Right atrium auricular region (tissue), 2 donors: ENCODE measurements around the gene MFAP3L. TPM values are rescaled to one million over a fixed set of nuclear protein-coding genes. Genes with fewer than 3 reads are reported as not detected.

Source experiments
- DNase-seq: peaks from one replicate; pipeline ENCODE4 v3.0.0-alpha.2; 2019; ENCODE audit warnings: low spot score
- H3K27ac ChIP-seq, 2 donors: fragments of 200-600 bp; sonication (generic); 1 replicate in 1 of 2; 2 replicates in 1 of 2; pipeline ENCODE4 v1.5.1; 2016 to 2019
- H3K27me3 ChIP-seq, 2 donors: fragments of 200-600 bp; sonication (generic); one replicate each; pipeline versions ENCODE4 v1.5.1 to v1.6.0; 2017 to 2019
- H3K36me3 ChIP-seq: fragments of 200-600 bp; sonication (generic); one replicate; pipeline ENCODE4 v1.5.1; 2016
- H3K4me1 ChIP-seq, 2 donors: fragments of 200-600 bp; sonication (generic); one replicate each; pipeline versions ENCODE4 v1.5.1 to v1.6.0; 2017 to 2019
- H3K4me3 ChIP-seq, 2 donors: fragments of 200-600 bp; sonication (generic); 1 replicate in 1 of 2; 2 replicates in 1 of 2; pipeline ENCODE4 v1.5.1; 2017 to 2019; ENCODE audit warnings: mild to moderate bottlenecking in 1 of 2, moderate library complexity in 1 of 2
- H3K9me3 ChIP-seq, 2 donors: fragments of 200-600 bp; sonication (generic); one replicate each; pipeline ENCODE4 v1.5.1; 2019
- CTCF ChIP-seq, 2 donors: fragments of 200-600 bp; sonication (generic); IDR thresholded peaks; one replicate each; pipeline ENCODE4 v1.5.1; 2019; ENCODE audit warnings: antibody characterized with exemption in 2 of 2
- total RNA-seq, 2 donors: library from RNA; depleted of rRNA; stranded (reverse); fragments of >200 nt; gene quantifications; one replicate each; pipeline ENCODE4 v1.1.0, GENCODE V29; 2016

Gene MFAP3L
- total RNA-seq, 2 donors from 2014 or later = 7.7 to 8.1 TPM

GRCh38 chr4:170003071-170004070, 22.8 kb downstream of the MFAP3L start:
- Histone ChIP-seq H3K27ac (no peak overlapping the region), H3K27me3 (no peaks in the 10 kb centered on the region), H3K4me3 (no peak overlapping the region), H3K4me1 (peaks cover 0 to 5% of the 10 kb centered on the region in 2 donors), H3K36me3 (no peaks in the 10 kb centered on the region), H3K9me3 (no peaks in the 10 kb centered on the region)
- no peak for DNase-seq
- no peak for TF ChIP-seq CTCF (IDR thresholded peaks at IDR 0.05)

- Histone ChIP-seq H3K4me3 (no peak overlapping the region), H3K36me3 (no peaks in the 10 kb centered on the region), H3K27me3 (no peaks in the 10 kb centered on the region), H3K9me3 (no peaks in the 10 kb centered on the region), H3K4me1 (peaks cover 0 to 5% of the 10 kb centered on the region in 2 donors), H3K27ac (no peak overlapping the region)
- no peak for TF ChIP-seq CTCF (IDR thresholded peaks at IDR 0.05)
- no peak for DNase-seq
These were observed 24.4 kb downstream of the MFAP3L start for GRCh38 chr4:170001745-170002267.

GRCh38 chr4:170001011-170001744, 25.0 kb downstream of the MFAP3L start:
- Histone ChIP-seq H3K27me3 (no peaks in the 10 kb centered on the region), H3K27ac (no peak overlapping the region), H3K9me3 (no peaks in the 10 kb centered on the region), H3K4me1 (peaks cover 0 to 5% of the 10 kb centered on the region in 2 donors), H3K36me3 (no peaks in the 10 kb centered on the region), H3K4me3 (no peak overlapping the region)
- no peak for TF ChIP-seq CTCF (IDR thresholded peaks at IDR 0.05)
- no peak for DNase-seq

GRCh38 chr4:169999923-170000322, 26.3 kb downstream of the MFAP3L start:
- Histone ChIP-seq H3K27me3 (no peaks in the 10 kb centered on the region), H3K36me3 (no peaks in the 10 kb centered on the region), H3K4me3 (no peak overlapping the region), H3K27ac (no peak overlapping the region), H3K4me1 (no peaks in the 10 kb centered on the region), H3K9me3 (no peaks in the 10 kb centered on the region)
- TF ChIP-seq CTCF (IDR thresholded peaks at IDR 0.05) = no peak
- no peak for DNase-seq

- no peak for TF ChIP-seq CTCF (IDR thresholded peaks at IDR 0.05)
- no peaks in the 10 kb centered on the region for H3K27me3 ChIP-seq
- DNase-seq = no peak
- H3K9me3 ChIP-seq = no peaks in the 10 kb centered on the region
- H3K4me1 ChIP-seq = no peaks in the 10 kb centered on the region
- no peak overlapping the region for H3K27ac ChIP-seq
- no peaks in the 10 kb centered on the region for H3K36me3 ChIP-seq
- no peak overlapping the region for H3K4me3 ChIP-seq
These were observed 27.2 kb downstream of the MFAP3L start for GRCh38 chr4:169998981-169999380.
